ENCODE measurements around the gene PSEN2. TPM values are rescaled to one million over a fixed set of nuclear protein-coding genes. Genes with fewer than 3 reads are reported as not detected.

The PSEN2 gene
- total and polyA plus RNA-seq, 9 of the 15 experiments (the other 6 are each of a cell fraction or from before 2014, with no cell fraction given): 2.3 to 21.5 (median 13.7) TPM

DNA sequence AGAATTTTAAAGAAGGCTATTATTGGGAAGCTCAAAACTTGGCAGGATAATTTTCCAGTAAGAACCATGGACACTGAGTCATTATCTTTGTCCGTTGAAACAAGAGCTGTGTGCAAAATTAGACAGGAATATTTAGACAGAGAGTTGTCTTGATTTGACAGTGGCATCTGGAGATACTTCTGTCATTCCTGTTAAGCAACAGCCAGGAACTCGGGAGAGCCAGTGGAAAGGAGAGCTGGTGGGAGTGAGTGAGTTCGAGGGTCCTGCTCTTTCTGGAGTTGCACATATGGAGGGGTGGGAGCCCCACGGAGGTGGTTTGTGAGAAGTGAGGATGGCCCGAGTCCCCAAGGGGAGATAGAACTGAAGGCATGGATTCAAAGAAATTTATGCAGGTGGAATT is 72.7 kb downstream of the PSEN2 start:
- 39% methylated on average over 5 of the region's 5 CpGs for WGBS (ENCODE audit: insufficient coverage, low coverage, missing lambda C conversion rate)
- Histone ChIP-seq H3K4me3 (no peak overlapping the region), H3K9ac (ENCODE audit: insufficient read depth in 1 of 2, low read depth in 2 of 2, low read length in 2 of 2) (no peak overlapping the region), H3K27me3 (ENCODE audit: control insufficient read depth in 2 of 2, insufficient read depth in 2 of 2, low read length in 2 of 2) (no peaks in the 10 kb centered on the region), H3K4me2 (ENCODE audit: insufficient read depth, low read length) (no peak overlapping the region), H3K4me1 (replicated peaks in 1 of 2; ENCODE audit: control insufficient read depth in 2 of 2, insufficient read depth in 2 of 2, low read length in 2 of 2) (peaks cover 51 to 61% of the 10 kb centered on the region in 2 experiments), H3K9me1 (ENCODE audit: control insufficient read depth, insufficient read depth, low read length) (no peaks in the 10 kb centered on the region), H3K36me3 (ENCODE audit: control insufficient read depth, insufficient read depth, low read length) (no peaks in the 10 kb centered on the region), H2AFZ (ENCODE audit: low read depth, low read length) (no peak overlapping the region), H3K79me2 (ENCODE audit: control insufficient read depth, insufficient read depth, low read length) (peaks cover 56% of the 10 kb centered on the region), H3K27ac (ENCODE audit: extremely low read depth, low read depth, low read length) (no peak overlapping the region), H4K20me1 (replicated peaks; ENCODE audit: control insufficient read depth, insufficient read depth, low read length) (peaks cover 4% of the 10 kb centered on the region; the same call in 1 of the 2 replicates), H3K9me3 (replicated peaks; ENCODE audit: control insufficient read depth, insufficient read depth, low read depth, low read length) (no peaks in the 10 kb centered on the region)
- ChIA-PET CTCF (ENCODE audit: low intra/inter-chr PET ratio) (no interaction called here), POLR2A (interaction anchor here (1.0 to 1.4 kb wide), 4 partner anchors 8 to 316 kb away, joined by 3 to 6 read pairs (median 4); no protein-coding TSS in a partner anchor)
- intact Hi-C loops (cut with micrococcal nuclease) (loop anchor here (10.0 kb wide), 1 partner anchor 372 kb away; the partner anchor contains the start of gene CDC42BPA), in situ Hi-C loops (cut with MboI) (no loop called here)
- TF ChIP-seq HNRNPUL1 (IDR thresholded peaks at IDR 0.05; ENCODE audit: low read length): no peak
- TF ChIP-seq, protein P1, sequence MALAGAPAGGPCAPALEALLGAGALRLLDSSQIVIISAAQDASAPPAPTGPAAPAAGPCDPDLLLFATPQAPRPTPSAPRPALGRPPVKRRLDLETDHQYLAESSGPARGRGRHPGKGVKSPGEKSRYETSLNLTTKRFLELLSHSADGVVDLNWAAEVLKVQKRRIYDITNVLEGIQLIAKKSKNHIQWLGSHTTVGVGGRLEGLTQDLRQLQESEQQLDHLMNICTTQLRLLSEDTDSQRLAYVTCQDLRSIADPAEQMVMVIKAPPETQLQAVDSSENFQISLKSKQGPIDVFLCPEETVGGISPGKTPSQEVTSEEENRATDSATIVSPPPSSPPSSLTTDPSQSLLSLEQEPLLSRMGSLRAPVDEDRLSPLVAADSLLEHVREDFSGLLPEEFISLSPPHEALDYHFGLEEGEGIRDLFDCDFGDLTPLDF (CRISPR knock-in tag; IDR thresholded peaks at IDR 0.05): no peak
- TF ChIP-seq DPF2 (IDR thresholded peaks at IDR 0.05): no peak
- TF ChIP-seq ELF4 (CRISPR knock-in tag; IDR thresholded peaks at IDR 0.05): no peak
- TF ChIP-seq KAT7 (CRISPR knock-in tag; IDR thresholded peaks at IDR 0.05; ENCODE audit: borderline replicate concordance): no peak
- TF ChIP-seq ZNF354B (CRISPR knock-in tag; IDR thresholded peaks at IDR 0.05): no peak
- FAIRE-seq: no peak
- no peak for DNase-seq (ENCODE audit: extremely low read depth in 1 of 4, low spot score in 3 of 4)
- BruUV-seq (replicated peaks): no TSS peak
- ATAC-seq: no peak
